Left colon (tissue), 2 donors: ENCODE results near the gene CUL2. TPM values are rescaled to one million over a fixed set of nuclear protein-coding genes. Genes with fewer than 3 reads are reported as not detected.

Experiments
- ATAC-seq: fragments of 200-7000 bp; cut with Tn5 transposase; one replicate; pipeline ENCODE4 v1.9.1; 2020; ENCODE audit warnings: mild to moderate bottlenecking, moderate library complexity
- DNase-seq, 2 donors: peaks; one replicate each; pipeline ENCODE4 v3.0.0-alpha.2; 2020
- intact Hi-C, 2 donors: fragments of 100-400 bp; cut with DNase I in 1 of 2; cut with micrococcal nuclease in 1 of 2; formaldehyde crosslinking; loops; one replicate each; pipeline versions ENCODE4 v1.11.2 to v1.14.0; 2022; cut with DNase I, micrococcal nuclease
- long read RNA-seq: library from polyadenylated mRNA; unstranded; transcript quantifications from one replicate; pipeline ENCODE4 v2.0.0, GENCODE V29; 2021
- total RNA-seq, 2 donors: library from RNA; stranded (reverse); fragmentation: NEBNext Ultra II Directional; extraction: Animal tissue kit (Norgen Biotek cat#: 25700); gene quantifications; one replicate each; pipeline ENCODE4 v1.2.1, GENCODE V29; 2021
- donor health status: DM: no; HTN: no; CAD: no.
- donor health status: DM: yes; HTN: yes; CAD: no.

CUL2 gene
- total RNA-seq, result 10 to 100 TPM; 22.3 to 25.0 TPM
- long read RNA-seq, full-length matches to known transcripts, result 25 of 32 reads
- long read RNA-seq, partial matches to known transcripts, result 6 of 32 reads
- long read RNA-seq, other reads (novel, unspliced or antisense), result 1 of 32 reads

DNA sequence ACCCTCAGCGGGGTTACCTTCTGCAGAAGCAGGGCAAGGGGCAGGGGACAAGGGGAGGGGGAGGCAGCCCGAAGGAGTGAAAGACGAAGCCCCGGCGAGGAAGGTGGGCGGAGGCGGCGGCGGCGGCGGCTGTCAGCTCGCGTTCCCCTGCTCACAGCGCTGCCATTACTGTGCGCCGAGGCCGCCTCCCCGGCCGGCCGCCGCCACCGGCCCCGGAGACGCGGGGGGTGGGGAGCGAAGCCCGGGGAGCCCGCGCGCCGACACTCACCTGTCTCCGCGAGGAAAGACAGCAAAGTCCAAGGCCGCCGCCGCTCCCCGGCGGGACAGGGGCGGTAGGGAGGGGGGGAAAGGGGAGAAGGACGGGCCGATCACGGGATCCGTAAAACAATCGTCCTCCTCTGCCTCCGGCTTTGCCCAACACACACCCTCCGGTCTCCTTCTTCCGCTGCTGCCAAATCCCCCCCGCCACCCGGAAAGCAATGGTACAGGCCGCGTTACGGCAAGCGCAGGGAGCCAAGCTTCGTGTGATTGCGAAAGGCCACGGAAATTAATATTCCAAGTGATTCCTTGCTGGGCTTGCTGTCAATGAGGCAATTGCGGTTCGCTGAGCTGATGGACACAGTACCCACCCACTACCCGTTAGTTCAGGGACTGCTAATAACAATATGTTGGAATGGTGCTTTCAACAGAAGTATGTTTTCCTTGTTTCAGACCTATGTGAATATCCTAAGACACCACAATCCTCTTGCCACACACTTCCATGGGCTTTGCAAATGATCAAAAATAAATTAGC lies at the start of gene CUL2:
CUL2 (minus strand) TSS at position 180 of the 793 bp plus-strand sequence. CDS start 19,024 bp downstream, outside the sequence.
- DNase-seq, result peak; percentile 90 to 91
- intact Hi-C loops, result no loop called here

GRCh38 chr10:35136263-35136815 lies 46.2 kb upstream of the CUL2 start:
- ATAC-seq, result no peak
- intact Hi-C loops, result no loop called here
- DNase-seq, result no peak

More for the DNA sequence above, at the start of gene CUL2:
- peak; percentile 97 for ATAC-seq

GRCh38 chr10:35135861-35136260 lies 45.7 kb upstream of the CUL2 start:
- intact Hi-C loops, result no loop called here
- DNase-seq (peak in 1 of 2 donors; percentile 36), ATAC-seq (no peak)

GRCh38 chr10:35133586-35133985 lies 43.4 kb upstream of the CUL2 start:
- DNase-seq (no peak), ATAC-seq (no peak)
- intact Hi-C loops, result no loop called here

GRCh38 chr10:35132727-35133126 lies 42.6 kb upstream of the CUL2 start:
- intact Hi-C loops, result no loop called here
- DNase-seq (no peak), ATAC-seq (no peak)

DNA sequence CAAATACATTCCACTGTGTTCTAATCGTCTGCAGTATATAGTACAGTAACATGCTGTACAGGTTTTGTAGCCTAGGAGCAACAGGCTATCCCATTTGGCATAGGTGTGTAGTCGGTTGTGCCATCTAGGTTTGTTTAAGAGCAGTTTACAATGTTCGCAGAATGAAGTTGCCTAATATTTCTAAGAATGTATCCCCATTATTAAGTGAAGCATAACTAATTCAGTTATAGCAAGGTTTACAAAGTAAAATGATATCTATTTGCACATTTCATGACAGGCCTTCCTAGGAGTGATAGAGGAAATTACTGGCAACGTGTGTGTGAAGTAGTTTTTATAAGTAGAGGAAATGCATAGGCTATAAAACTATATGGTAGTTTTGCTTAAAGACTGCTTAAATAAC lies 40.5 kb upstream of the CUL2 start:
- ATAC-seq (no peak), DNase-seq (no peak)
- intact Hi-C loops, result no loop called here

- no peak for ATAC-seq
- intact Hi-C loops, result loop anchor here in 1 of 2 donors (10.0 kb wide), 1 partner anchor 86 kb away; no protein-coding TSS in a partner anchor
- DNase-seq, result no peak
These were observed 39.1 kb upstream of the CUL2 start for GRCh38 chr10:35129185-35129674.

DNA sequence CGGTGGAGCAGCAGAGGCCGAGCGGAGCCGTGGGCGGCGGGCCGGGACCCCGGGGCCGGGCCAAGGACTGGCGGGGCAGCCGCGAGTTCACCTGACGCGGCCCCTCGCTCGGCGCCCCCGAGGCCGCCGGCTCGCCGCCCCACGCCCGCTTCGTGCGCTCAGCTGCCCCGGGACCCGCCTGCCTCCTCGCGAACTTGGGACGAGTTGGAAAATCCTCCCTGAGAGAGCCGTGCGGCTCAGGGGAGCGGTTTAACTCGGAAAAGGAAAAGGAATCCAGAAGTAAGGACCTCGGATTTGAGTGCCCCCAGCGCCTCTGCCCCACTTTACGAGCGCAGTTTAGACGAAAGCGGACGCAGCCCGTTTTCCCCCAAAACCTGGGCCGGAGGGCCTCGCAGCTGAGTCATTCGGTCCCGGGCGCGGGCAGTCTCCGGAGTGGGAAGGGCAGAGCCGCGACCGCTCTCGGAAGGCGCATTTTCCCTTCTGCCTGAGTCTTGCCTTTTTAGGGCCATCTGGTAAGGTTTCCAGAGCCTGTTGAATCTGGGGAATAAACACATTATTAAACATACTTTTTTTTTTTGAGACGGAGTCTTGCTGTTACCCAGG lies 37.2 kb upstream of the CUL2 start:
- DNase-seq (peak; percentile 52 to 72), ATAC-seq (peak; percentile 11)
- intact Hi-C loops, result loop anchor here (2.0 to 10.0 kb wide), 2 partner anchors 69 to 87 kb away; no protein-coding TSS in a partner anchor

DNA sequence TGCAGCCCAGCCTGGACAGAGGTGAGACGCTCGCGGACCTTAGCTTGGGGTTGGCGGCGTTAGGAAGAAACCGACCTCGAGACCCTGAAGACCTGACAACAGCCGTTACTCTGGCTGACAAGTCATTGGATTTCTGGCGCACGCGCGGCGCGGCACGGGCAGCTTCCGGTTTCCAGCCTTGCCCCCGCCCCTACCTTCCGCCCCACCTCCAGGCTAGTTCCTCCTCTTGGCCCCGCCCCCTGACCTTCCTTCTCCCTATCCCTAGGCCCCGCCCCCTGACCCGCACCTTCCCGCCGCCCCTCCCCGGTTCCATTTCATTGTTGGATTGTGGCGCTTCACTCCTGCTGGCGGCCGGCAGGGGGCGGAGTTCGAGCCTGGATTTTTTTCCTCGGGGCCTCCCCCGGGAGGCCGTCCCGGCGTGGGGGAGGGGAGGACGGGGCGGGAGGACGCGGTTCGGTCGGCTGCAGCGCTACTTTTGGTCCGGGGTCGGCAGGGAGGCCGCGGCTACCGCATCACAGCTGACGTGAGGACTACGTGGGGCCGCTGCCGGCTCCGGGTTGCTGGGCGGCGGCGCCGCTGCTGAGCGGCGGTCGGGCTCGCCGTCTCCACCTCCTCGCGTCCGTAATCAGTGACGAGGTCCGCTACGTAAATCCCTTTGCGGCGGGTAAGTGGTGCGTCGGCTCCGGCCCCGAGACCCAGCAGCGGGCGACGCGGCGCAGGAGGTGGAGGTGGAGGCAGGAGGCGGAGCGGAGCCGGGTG lies 36.6 kb upstream of the CUL2 start, which contains the start of gene CREM:
CREM (plus strand) TSS at position 317 of the 759 bp plus-strand sequence. CDS start 10,990 bp downstream, outside the sequence.
- intact Hi-C loops, result loop anchor here (2.0 to 10.0 kb wide), 2 partner anchors 70 to 88 kb away; no protein-coding TSS in a partner anchor
- ATAC-seq (peak; percentile 93), DNase-seq (peak; percentile 99 to 100)

GRCh38 chr10:35126062-35126529 lies 36.0 kb upstream of the CUL2 start:
- DNase-seq (peak in 1 of 2 donors; percentile 27), ATAC-seq (peak; percentile 5)
- intact Hi-C loops, result loop anchor here (2.0 to 10.0 kb wide), 2 partner anchors 71 to 89 kb away; no protein-coding TSS in a partner anchor

- DNase-seq, result no peak
- ATAC-seq, result no peak
- intact Hi-C loops, result loop anchor here (5.0 to 10.0 kb wide), 2 partner anchors 90 to 93 kb away; no protein-coding TSS in a partner anchor
These were observed 34.4 kb upstream of the CUL2 start for GRCh38 chr10:35124540-35124939.

DNA sequence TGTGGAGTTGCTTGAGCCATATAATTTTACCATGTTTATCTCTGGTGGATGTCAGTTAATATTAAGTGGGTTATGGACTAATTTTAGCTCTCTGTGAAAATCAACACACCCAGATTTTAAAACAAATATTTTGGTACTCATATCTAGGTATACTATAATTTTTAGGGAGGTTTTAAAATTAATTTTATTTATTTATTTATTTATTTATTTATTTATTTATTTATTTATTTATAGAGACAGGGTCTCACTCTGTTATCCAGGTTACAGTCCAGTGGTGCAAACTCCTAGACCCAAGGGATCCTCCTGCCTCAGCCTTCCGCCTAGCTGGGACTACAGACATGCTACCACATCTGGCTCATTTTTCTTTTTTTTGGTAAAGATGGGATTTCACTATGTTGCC lies 29.2 kb upstream of the CUL2 start:
- intact Hi-C loops, result no loop called here
- ATAC-seq, result no peak

GRCh38 chr10:35112571-35112970 lies 22.4 kb upstream of the CUL2 start:
- DNase-seq (no peak), ATAC-seq (no peak)
- intact Hi-C loops, result no loop called here

More for the DNA sequence above, 29.2 kb upstream of the CUL2 start:
- DNase-seq, result no peak

DNA sequence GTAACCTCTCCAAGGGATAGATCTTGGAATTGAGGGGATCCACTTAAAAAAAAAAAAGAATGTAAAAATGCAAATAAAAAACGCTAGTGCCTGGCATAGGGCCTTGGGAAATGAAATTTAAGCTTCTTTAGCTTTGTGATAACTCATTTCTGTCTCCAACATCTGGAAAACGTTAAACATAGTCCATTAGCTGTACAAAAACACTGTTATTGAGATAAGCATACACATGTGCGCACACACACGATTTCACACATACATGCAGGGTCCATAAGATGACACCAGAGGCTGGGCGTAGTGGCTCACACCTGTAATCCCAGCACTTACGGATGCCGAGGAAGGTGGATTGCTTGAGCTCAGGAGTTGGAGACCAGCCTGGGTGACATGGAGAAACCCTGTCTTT lies 13.7 kb upstream of the CUL2 start:
- intact Hi-C loops, result no loop called here
- no peak for DNase-seq
- ATAC-seq, result no peak

GRCh38 chr10:35097510-35097909 lies 7.4 kb upstream of the CUL2 start:
- DNase-seq (no peak), ATAC-seq (no peak)
- intact Hi-C loops, result no loop called here

DNA sequence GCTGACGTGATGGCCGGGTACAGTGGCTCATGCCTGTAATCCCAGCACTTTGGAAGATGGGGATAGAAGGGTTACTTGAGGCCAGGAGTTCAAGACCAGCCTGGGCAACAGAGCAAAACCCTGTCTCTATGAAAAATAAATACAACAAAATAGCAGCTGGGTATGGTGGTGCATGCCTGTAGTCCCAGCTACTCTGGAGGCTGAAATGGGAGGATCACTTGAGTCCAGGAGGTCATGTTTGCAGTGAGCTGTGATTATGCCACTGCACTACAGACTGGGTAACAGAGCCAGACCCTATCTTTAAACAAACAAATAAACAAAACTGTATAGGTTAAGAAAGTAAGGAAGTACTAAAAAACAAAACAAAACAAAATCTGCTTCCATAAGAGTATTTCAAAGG lies 6.2 kb upstream of the CUL2 start:
- DNase-seq (no peak), ATAC-seq (no peak)
- intact Hi-C loops, result no loop called here

- intact Hi-C loops, result no loop called here
- no peak for ATAC-seq
- no peak for DNase-seq
These were observed 2.7 kb upstream of the CUL2 start for GRCh38 chr10:35092851-35093250.
